Keratinocyte (primary cell): ENCODE data around the gene GCSAML.

Experiments used
- CTCF ChIP-seq, 3 experiments: IDR thresholded peaks in 1 of 3; conservative IDR thresholded peaks in 1 of 3; optimal IDR thresholded peaks in 1 of 3; 2 replicates in 2 of 3; 3 replicates in 1 of 3; pipeline versions ENCODE3 to v1.5.1; 2011; ENCODE audit warnings: low read length in 3 of 3, mild to moderate bottlenecking in 3 of 3, moderate library complexity in 2 of 3, control low read depth in 1 of 3, inconsistent platforms in 1 of 3; ENCODE audit not compliant: insufficient read depth in 2 of 3; ENCODE audit errors: extremely low read depth in 1 of 3
- EZH2 ChIP-seq: IDR thresholded peaks from one replicate; pipeline ENCODE4 v1.6.1; 2012; ENCODE audit warnings: inconsistent platforms, mild to moderate bottlenecking, low read length, moderate library complexity

- TF ChIP-seq EZH2 = no peak
- TF ChIP-seq CTCF (optimal IDR thresholded peaks at IDR 0.05 in 1 of 3, IDR thresholded peaks at IDR 0.05 in 1 of 3, conservative IDR thresholded peaks at IDR 0.05 in 1 of 3; ENCODE audit: extremely low read depth in 1 of 3, insufficient read depth in 2 of 3, low read length in 3 of 3) = no peak
Measured at GRCh38 chr1:247531937-247532336, 17.0 kb upstream of the GCSAML start.
